Lower leg skin (tissue), 4 donors: Measurements from ENCODE around the gene ABHD4. TPM values are rescaled to one million over a fixed set of nuclear protein-coding genes. Genes with fewer than 3 reads are reported as not detected.

Experiments used
- DNase-seq, 2 donors: peaks; one replicate each; pipeline ENCODE4 v3.0.0-alpha.2; 2019; ENCODE audit warnings: low spot score in 2 of 2
- H3K4me3 ChIP-seq: fragments of 200-600 bp; sonication (generic); 2 replicates; pipeline ENCODE4 v1.5.1; 2017; ENCODE audit warnings: mild to moderate bottlenecking, low read depth; ENCODE audit not compliant: poor library complexity, severe bottlenecking
- CTCF ChIP-seq, 3 donors: fragments of 450-650 bp; IDR thresholded peaks; one replicate each; pipeline ENCODE4 v1.5.1; 2016; ENCODE audit warnings: antibody characterized with exemption in 3 of 3, mild to moderate bottlenecking in 3 of 3, moderate library complexity in 2 of 3
- POLR2A ChIP-seq, 2 donors: fragments of 450-650 bp; IDR thresholded peaks; one replicate each; pipeline ENCODE4 v1.6.1; 2016 to 2017; ENCODE audit warnings: antibody characterized with exemption in 2 of 2, mild to moderate bottlenecking in 1 of 2, moderate library complexity in 1 of 2
- WGBS, 2 donors: methylation state at CpG; one replicate each; pipeline ENCODE4 v1.1.5; 2018; 5-methylcytosine and 5-hydroxymethylcytosine counted together
- intact Hi-C: fragments of 100-400 bp; cut with DNase I; formaldehyde crosslinking; loops from one replicate; pipeline ENCODE4 v1.15.0; 2023; ENCODE audit warnings: low total_unique reads
- total RNA-seq, 4 donors: library from RNA; depleted of rRNA; stranded (reverse); fragments of >200 nt; gene quantifications; one replicate each; pipeline ENCODE4 v1.1.0, GENCODE V29; 2016

ABHD4 gene
- total RNA-seq, 4 donors from 2014 or later = 20.5 to 29.3 (median 28.5) TPM

GRCh38 chr14:22622255-22622654 lies 24.2 kb downstream of the ABHD4 start:
- intact Hi-C loops = no loop called here
- no peak for DNase-seq
- WGBS, 2 donors = 78 to 90% methylated on average over 2 of the region's 2 CpGs
- no peak for TF ChIP-seq POLR2A (IDR thresholded peaks at IDR 0.05)
- no peak for TF ChIP-seq CTCF (IDR thresholded peaks at IDR 0.05)
- H3K4me3 ChIP-seq = no peak overlapping the region

GRCh38 chr14:22623047-22623446 lies 24.9 kb downstream of the ABHD4 start:
- H3K4me3 ChIP-seq = no peak overlapping the region
- 24 to 38% methylated on average over 2 of the region's 2 CpGs for WGBS, 2 donors
- DNase-seq = no peak
- intact Hi-C loops = no loop called here
- TF ChIP-seq CTCF (IDR thresholded peaks at IDR 0.05) = no peak
- TF ChIP-seq POLR2A (IDR thresholded peaks at IDR 0.05) = no peak

- intact Hi-C loops = no loop called here
- no peak overlapping the region for H3K4me3 ChIP-seq
- 68 to 81% methylated on average over 6 of the region's 6 CpGs for WGBS, 2 donors
- TF ChIP-seq POLR2A (IDR thresholded peaks at IDR 0.05) (no peak), CTCF (IDR thresholded peaks at IDR 0.05) (no peak)
- DNase-seq = no peak
Measured at GRCh38 chr14:22626590-22626989, 28.5 kb downstream of the ABHD4 start.

GRCh38 chr14:22627506-22628263 lies 29.6 kb downstream of the ABHD4 start:
- WGBS, 2 donors = 52 to 54% methylated on average over 7 of the region's 7 CpGs
- TF ChIP-seq CTCF (IDR thresholded peaks at IDR 0.05) = no peak
- DNase-seq = no peak
- intact Hi-C loops = no loop called here
- H3K4me3 ChIP-seq = no peak overlapping the region

GRCh38 chr14:22629361-22629760 lies 31.3 kb downstream of the ABHD4 start:
- intact Hi-C loops = no loop called here
- no peak for DNase-seq
- WGBS, 2 donors = 51 to 62% methylated on average over 5 of the region's 5 CpGs
- no peak overlapping the region for H3K4me3 ChIP-seq
- TF ChIP-seq POLR2A (IDR thresholded peaks at IDR 0.05) (no peak), CTCF (IDR thresholded peaks at IDR 0.05) (no peak)

- no peak for DNase-seq
- TF ChIP-seq CTCF (IDR thresholded peaks at IDR 0.05) (no peak), POLR2A (IDR thresholded peaks at IDR 0.05) (no peak)
- intact Hi-C loops = no loop called here
- WGBS, 2 donors = 92 to 94% methylated on average over 3 of the region's 3 CpGs
- no peak overlapping the region for H3K4me3 ChIP-seq
Measured at GRCh38 chr14:22630066-22630465, 32.0 kb downstream of the ABHD4 start.
